Measurements from ENCODE around the gene CACNA1E. TPM values are rescaled to one million over a fixed set of nuclear protein-coding genes. Genes with fewer than 3 reads are reported as not detected.
"Not testable (repeated sequence)": the region's sequence is repeated elsewhere in the genome, so short reads cannot be mapped to it uniquely, and the experiment has no call there.

CACNA1E gene
- total RNA-seq, 1 donor from 2014 or later, result not detected

- Mint-ChIP-seq H3K27ac (ENCODE audit: unreplicated experiment) (no peak overlapping the region), H3K9me3 (ENCODE audit: low read depth) (peaks cover 3% of the 10 kb centered on the region), H3K27me3 (ENCODE audit: low read depth) (no peaks in the 10 kb centered on the region), H3K4me3 (ENCODE audit: unreplicated experiment) (no peak overlapping the region), H3K4me1 (ENCODE audit: low read depth) (no peaks in the 10 kb centered on the region), H3K36me3 (ENCODE audit: low read depth) (no peaks in the 10 kb centered on the region)
- TF ChIP-seq, protein P1, sequence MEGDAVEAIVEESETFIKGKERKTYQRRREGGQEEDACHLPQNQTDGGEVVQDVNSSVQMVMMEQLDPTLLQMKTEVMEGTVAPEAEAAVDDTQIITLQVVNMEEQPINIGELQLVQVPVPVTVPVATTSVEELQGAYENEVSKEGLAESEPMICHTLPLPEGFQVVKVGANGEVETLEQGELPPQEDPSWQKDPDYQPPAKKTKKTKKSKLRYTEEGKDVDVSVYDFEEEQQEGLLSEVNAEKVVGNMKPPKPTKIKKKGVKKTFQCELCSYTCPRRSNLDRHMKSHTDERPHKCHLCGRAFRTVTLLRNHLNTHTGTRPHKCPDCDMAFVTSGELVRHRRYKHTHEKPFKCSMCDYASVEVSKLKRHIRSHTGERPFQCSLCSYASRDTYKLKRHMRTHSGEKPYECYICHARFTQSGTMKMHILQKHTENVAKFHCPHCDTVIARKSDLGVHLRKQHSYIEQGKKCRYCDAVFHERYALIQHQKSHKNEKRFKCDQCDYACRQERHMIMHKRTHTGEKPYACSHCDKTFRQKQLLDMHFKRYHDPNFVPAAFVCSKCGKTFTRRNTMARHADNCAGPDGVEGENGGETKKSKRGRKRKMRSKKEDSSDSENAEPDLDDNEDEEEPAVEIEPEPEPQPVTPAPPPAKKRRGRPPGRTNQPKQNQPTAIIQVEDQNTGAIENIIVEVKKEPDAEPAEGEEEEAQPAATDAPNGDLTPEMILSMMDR (IDR thresholded peaks at IDR 0.05), result no peak
- no peak for DNase-seq (ENCODE audit: low spot score)
Observed at GRCh38 chr1:181846001-181846645, 362.8 kb downstream of the CACNA1E start.

GRCh38 chr1:181846681-181847080 lies 363.4 kb downstream of the CACNA1E start:
- no peaks in the 10 kb centered on the region for H3K4me1 Mint-ChIP-seq (ENCODE audit: low read depth)
- TF ChIP-seq, protein P1 (IDR thresholded peaks at IDR 0.05), result no peak
- no peak for DNase-seq (ENCODE audit: low spot score)
- no peak overlapping the region for H3K27ac Mint-ChIP-seq (ENCODE audit: unreplicated experiment)
- no peaks in the 10 kb centered on the region for H3K27me3 Mint-ChIP-seq (ENCODE audit: low read depth)
- no peaks in the 10 kb centered on the region for H3K36me3 Mint-ChIP-seq (ENCODE audit: low read depth)
- H3K4me3 Mint-ChIP-seq (ENCODE audit: unreplicated experiment), result no peak overlapping the region
- H3K9me3 Mint-ChIP-seq (ENCODE audit: low read depth), result peaks cover 3% of the 10 kb centered on the region

GRCh38 chr1:181849071-181849470 lies 365.8 kb downstream of the CACNA1E start:
- TF ChIP-seq, protein P1 (IDR thresholded peaks at IDR 0.05), result no peak
- no peaks in the 10 kb centered on the region for H3K4me1 Mint-ChIP-seq (ENCODE audit: low read depth)
- no peak overlapping the region for H3K27ac Mint-ChIP-seq (ENCODE audit: unreplicated experiment)
- H3K4me3 Mint-ChIP-seq (ENCODE audit: unreplicated experiment), result no peak overlapping the region
- no peaks in the 10 kb centered on the region for H3K27me3 Mint-ChIP-seq (ENCODE audit: low read depth)
- no peak for DNase-seq (ENCODE audit: low spot score)
- no peaks in the 10 kb centered on the region for H3K36me3 Mint-ChIP-seq (ENCODE audit: low read depth)
- peaks cover 21% of the 10 kb centered on the region for H3K9me3 Mint-ChIP-seq (ENCODE audit: low read depth)

DNA sequence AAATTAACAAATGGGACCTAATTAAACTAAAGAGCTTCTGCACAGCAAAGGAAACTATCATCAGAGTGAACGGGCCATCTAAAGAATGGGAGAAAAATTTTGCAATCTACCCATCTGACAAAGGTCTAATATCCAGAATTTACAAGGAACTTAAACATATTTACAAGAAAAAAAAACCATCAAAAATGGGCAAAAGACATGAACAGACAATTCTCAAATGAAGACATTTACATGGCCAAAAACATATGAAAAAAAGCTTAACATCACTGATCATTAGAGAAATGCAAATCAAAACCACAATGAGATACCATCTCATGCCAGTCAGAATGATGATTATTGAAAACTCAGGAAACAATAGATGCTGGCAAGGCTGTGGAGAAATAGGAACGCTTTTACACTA lies 370.9 kb downstream of the CACNA1E start:
- not testable (repeated sequence) for DNase-seq (ENCODE audit: low spot score); H3K27ac Mint-ChIP-seq (ENCODE audit: unreplicated experiment); H3K4me3 Mint-ChIP-seq (ENCODE audit: unreplicated experiment); H3K4me1 Mint-ChIP-seq (ENCODE audit: low read depth); H3K36me3 Mint-ChIP-seq (ENCODE audit: low read depth); H3K27me3 Mint-ChIP-seq (ENCODE audit: low read depth)
- peaks cover 27% of the 10 kb centered on the region for H3K9me3 Mint-ChIP-seq (ENCODE audit: low read depth)

DNA sequence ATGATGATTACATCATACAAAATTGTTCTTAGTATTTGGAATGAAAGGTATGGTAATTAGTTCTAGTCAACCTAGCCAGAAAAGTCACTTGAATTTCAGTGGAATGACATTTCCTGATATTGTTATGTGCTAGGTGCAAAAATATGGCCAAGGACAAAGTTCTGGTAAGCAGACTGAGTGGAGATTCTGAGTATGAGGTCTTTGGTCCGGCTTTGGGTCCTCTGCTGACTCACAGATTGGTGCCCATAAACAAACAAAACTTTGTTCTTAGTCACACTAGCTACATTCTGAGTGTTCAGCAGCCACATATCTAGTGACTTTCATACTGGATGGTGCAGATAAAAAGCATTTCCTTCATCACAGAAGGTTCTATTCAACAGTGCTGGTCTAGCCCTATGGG lies 372.1 kb downstream of the CACNA1E start:
- Mint-ChIP-seq H3K4me3 (ENCODE audit: unreplicated experiment) (no peak overlapping the region), H3K4me1 (ENCODE audit: low read depth) (no peaks in the 10 kb centered on the region), H3K9me3 (ENCODE audit: low read depth) (peaks cover 30% of the 10 kb centered on the region), H3K36me3 (ENCODE audit: low read depth) (no peaks in the 10 kb centered on the region), H3K27ac (ENCODE audit: unreplicated experiment) (no peak overlapping the region), H3K27me3 (ENCODE audit: low read depth) (no peaks in the 10 kb centered on the region)
- TF ChIP-seq, protein P1 (IDR thresholded peaks at IDR 0.05), result no peak
- no peak for DNase-seq (ENCODE audit: low spot score)
